ENCODE results near the gene APPBP2.

- TF ChIP-seq CTCF (optimal IDR thresholded peaks at IDR 0.05 in 1 of 3, IDR thresholded peaks at IDR 0.05 in 1 of 3, conservative IDR thresholded peaks at IDR 0.05 in 1 of 3; ENCODE audit: extremely low read depth in 1 of 3, insufficient read depth in 2 of 3, low read length in 3 of 3) (no peak), EZH2 (IDR thresholded peaks at IDR 0.05; ENCODE audit: low read length) (no peak)
These were observed 124.2 kb downstream of the APPBP2 start for GRCh38 chr17:60401819-60402218.

Measured in keratinocyte (primary cell).